Panc1 (cell line): Measurements from ENCODE around the gene CD3D. TPM values are rescaled to one million over a fixed set of nuclear protein-coding genes. Genes with fewer than 3 reads are reported as not detected.

ENCODE experiments used
- ATAC-seq: fragments of 200-7000 bp; cut with Tn5 transposase; 2 replicates; pipeline ENCODE4 v1.9.1; 2020; ENCODE audit warnings: mild to moderate bottlenecking, moderate library complexity
- BruUV-seq: library from RNA; stranded (reverse); fragments of 400-500 nt; replicated peaks from 2 replicates; lab custom pipeline; 2021; lab: Mats Ljungman, UMichigan
- CTCF ChIA-PET: fragments of 300-600 bp; sonication (Branson Sonifier 250); formaldehyde crosslinking; loops from one replicate; lab custom pipeline; 2022; ENCODE audit warnings: antibody characterized with exemption; lab: Charles Lee
- POLR2A ChIA-PET: fragments of 300-600 bp; sonication (Branson Sonifier 250); formaldehyde crosslinking; loops from one replicate; lab custom pipeline; 2022; ENCODE audit warnings: antibody characterized with exemption; lab: Charles Lee
- DNase-seq: peaks from one replicate; pipeline ENCODE4 v3.0.0-alpha.2; 2010; ENCODE audit warnings: low read depth, low spot score
- H3K27ac ChIP-seq: 2 replicates; pipeline ENCODE4 v1.5.1; 2011; ENCODE audit warnings: mild to moderate bottlenecking, low read length, inconsistent platforms
- H3K27me3 ChIP-seq: fragments of 200-500 bp; sonication (Bioruptor generic); 2 replicates; pipeline ENCODE4 v1.6.0; 2014; ENCODE audit warnings: low read length, inconsistent platforms; ENCODE audit not compliant: control insufficient read depth, insufficient read depth
- H3K36me3 ChIP-seq: fragments of 200-500 bp; sonication (Bioruptor generic); 2 replicates; pipeline ENCODE4 v1.5.1; 2014; ENCODE audit warnings: inconsistent platforms, mild to moderate bottlenecking, low read length, moderate library complexity; ENCODE audit not compliant: control insufficient read depth, insufficient read depth
- H3K4me1 ChIP-seq: 2 replicates; pipeline ENCODE4 v1.5.1; 2011; ENCODE audit warnings: inconsistent platforms, mild to moderate bottlenecking, low read length, moderate library complexity; ENCODE audit not compliant: control insufficient read depth, insufficient read depth
- H3K4me3 ChIP-seq, 2 experiments: 2 replicates each; pipeline ENCODE4 v1.5.1; 2011 to 2012; ENCODE audit warnings: low read depth in 2 of 2, low read length in 2 of 2, mild to moderate bottlenecking in 2 of 2, inconsistent platforms in 1 of 2, moderate library complexity in 1 of 2
- H3K9me3 ChIP-seq: fragments of 200-500 bp; sonication (Bioruptor generic); 2 replicates; pipeline ENCODE4 v1.5.1; 2014; ENCODE audit warnings: low read depth, mild to moderate bottlenecking, inconsistent platforms, low read length, moderate library complexity; ENCODE audit not compliant: control insufficient read depth, insufficient read depth
- POLR2AphosphoS5 ChIP-seq: IDR thresholded peaks from 2 replicates; pipeline ENCODE4 v1.6.1; 2012; ENCODE audit warnings: mild to moderate bottlenecking, low read depth, low read length, moderate library complexity
- REST ChIP-seq, 2 experiments: IDR thresholded peaks; 2 replicates each; pipeline ENCODE4 v1.6.1; 2011 to 2012; ENCODE audit warnings: low read depth in 2 of 2, control low read depth in 1 of 2, low read length in 1 of 2, mild to moderate bottlenecking in 1 of 2, moderate library complexity in 1 of 2; ENCODE audit not compliant: insufficient read depth in 1 of 2
- SIN3A ChIP-seq: IDR thresholded peaks from 2 replicates; pipeline ENCODE4 v1.6.1; 2012; ENCODE audit warnings: low read depth, mild to moderate bottlenecking, low read length, moderate library complexity, borderline replicate concordance; ENCODE audit not compliant: insufficient read depth
- TCF7L2 ChIP-seq: IDR thresholded peaks from 2 replicates; pipeline ENCODE4 v1.6.1; 2011; ENCODE audit warnings: mild to moderate bottlenecking, low read depth, low read length, inconsistent platforms
- in situ Hi-C: cut with HindIII; loops from 2 replicates; pipeline ENCODE4 v1.10.0; 2016; ENCODE audit warnings: low sequenced_read_pairs, low pct_unique_long_range_greater_than_20kb
- intact Hi-C: fragments of 100-400 bp; cut with micrococcal nuclease; formaldehyde crosslinking; loops from one replicate; pipeline ENCODE4 v1.10.0; 2022; ENCODE audit not compliant: unreplicated experiment
- total RNA-seq: library from RNA; stranded (reverse); gene quantifications from one replicate; pipeline ENCODE4 v1.2.1, GENCODE V29; 2021; ENCODE audit not compliant: unreplicated experiment
- TF ChIP-seq, protein P1 (sequence below): fragments of 450-650 bp; IDR thresholded peaks from 2 replicates; pipeline ENCODE4 v1.5.1; 2017; ENCODE audit warnings: mild to moderate bottlenecking

CD3D gene
- total RNA-seq, 1 experiment from 2014 or later: 0.39 TPM

DNA sequence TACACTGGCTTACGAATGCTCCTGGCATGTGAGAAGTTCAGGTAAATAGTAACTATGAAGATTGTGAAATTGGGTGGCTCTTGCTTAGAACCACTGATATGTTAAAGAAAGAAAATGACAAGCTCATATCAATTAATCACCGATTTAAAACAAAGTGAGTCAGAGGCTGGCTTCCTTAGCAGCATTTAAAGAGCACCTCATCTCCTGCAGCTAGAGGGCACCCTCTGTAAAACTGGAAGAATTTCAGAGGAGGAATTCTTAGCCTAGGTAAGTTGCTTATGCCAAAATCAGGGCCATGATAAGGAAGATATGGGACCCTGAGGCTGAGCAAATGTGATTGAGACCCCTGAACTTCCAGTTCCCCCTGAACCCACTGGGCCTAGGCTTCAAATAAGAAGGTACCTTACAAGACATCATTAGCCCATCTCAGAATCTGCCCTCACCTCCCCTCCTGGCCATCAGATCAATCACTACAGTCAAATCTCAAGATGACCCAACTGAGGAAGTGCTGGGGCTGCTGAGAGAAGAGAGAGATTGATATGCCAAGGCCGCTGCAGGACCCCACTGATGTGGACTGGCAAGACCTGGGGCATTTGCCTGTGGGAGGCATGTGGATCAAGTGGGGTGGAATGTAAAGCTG lies 46.6 kb downstream of the CD3D start:
- Histone ChIP-seq H3K9me3 (no peaks in the 10 kb centered on the region), H3K4me1 (0 out of 2 replicates have a peak, but pooled peaks cover 3% of the 10 kb centered on the region), H3K4me3 (no peak overlapping the region), H3K36me3 (no peaks in the 10 kb centered on the region), H3K27me3 (peaks cover 6% of the 10 kb centered on the region), H3K27ac (no peak overlapping the region)
- ATAC-seq (peak; percentile 62; the same call in 1 of the 2 replicates), DNase-seq (no peak)
- in situ Hi-C loops: no loop called here
- BruUV-seq: no TSS peak
- intact Hi-C loops: no loop called here
- ChIA-PET CTCF (interaction anchor here (0.6 to 1.2 kb wide), 3 partner anchors 22 to 136 kb away, joined by 3 to 5 read pairs (median 5); no protein-coding TSS in a partner anchor), POLR2A (no interaction called here)
- TF ChIP-seq SIN3A: no peak
- TF ChIP-seq, protein P1, sequence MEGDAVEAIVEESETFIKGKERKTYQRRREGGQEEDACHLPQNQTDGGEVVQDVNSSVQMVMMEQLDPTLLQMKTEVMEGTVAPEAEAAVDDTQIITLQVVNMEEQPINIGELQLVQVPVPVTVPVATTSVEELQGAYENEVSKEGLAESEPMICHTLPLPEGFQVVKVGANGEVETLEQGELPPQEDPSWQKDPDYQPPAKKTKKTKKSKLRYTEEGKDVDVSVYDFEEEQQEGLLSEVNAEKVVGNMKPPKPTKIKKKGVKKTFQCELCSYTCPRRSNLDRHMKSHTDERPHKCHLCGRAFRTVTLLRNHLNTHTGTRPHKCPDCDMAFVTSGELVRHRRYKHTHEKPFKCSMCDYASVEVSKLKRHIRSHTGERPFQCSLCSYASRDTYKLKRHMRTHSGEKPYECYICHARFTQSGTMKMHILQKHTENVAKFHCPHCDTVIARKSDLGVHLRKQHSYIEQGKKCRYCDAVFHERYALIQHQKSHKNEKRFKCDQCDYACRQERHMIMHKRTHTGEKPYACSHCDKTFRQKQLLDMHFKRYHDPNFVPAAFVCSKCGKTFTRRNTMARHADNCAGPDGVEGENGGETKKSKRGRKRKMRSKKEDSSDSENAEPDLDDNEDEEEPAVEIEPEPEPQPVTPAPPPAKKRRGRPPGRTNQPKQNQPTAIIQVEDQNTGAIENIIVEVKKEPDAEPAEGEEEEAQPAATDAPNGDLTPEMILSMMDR: peak; percentile 85

GRCh38 chr11:118295199-118295598 lies 47.3 kb downstream of the CD3D start:
- H3K27me3 ChIP-seq: peaks cover 6% of the 10 kb centered on the region
- H3K4me1 ChIP-seq: 0 out of 2 replicates have a peak, but pooled peaks cover 3% of the 10 kb centered on the region
- intact Hi-C loops (no loop called here), in situ Hi-C loops (no loop called here)
- ChIA-PET POLR2A (interaction anchor here (0.6 kb wide), 1 partner anchor 71 kb away, joined by 3 read pairs; no protein-coding TSS in a partner anchor), CTCF (interaction anchor here (0.6 to 1.2 kb wide), 3 partner anchors 23 to 136 kb away, joined by 3 to 5 read pairs (median 5); no protein-coding TSS in a partner anchor)
- no peak overlapping the region for H3K27ac ChIP-seq
- ATAC-seq: no peak
- no peak overlapping the region for H3K4me3 ChIP-seq
- TF ChIP-seq, protein P1: no peak
- no TSS peak for BruUV-seq
- no peaks in the 10 kb centered on the region for H3K36me3 ChIP-seq
- H3K9me3 ChIP-seq: no peaks in the 10 kb centered on the region
- no peak for DNase-seq

GRCh38 chr11:118294053-118294452 lies 48.5 kb downstream of the CD3D start:
- CTCF ChIA-PET: no interaction called here
- intact Hi-C loops (loop anchor here (5.0 kb wide), 1 partner anchor 142 kb away; the partner anchor contains the start of gene SCN4B), in situ Hi-C loops (no loop called here)
- ATAC-seq: no peak
- TF ChIP-seq TCF7L2 (no peak), SIN3A (no peak), POLR2AphosphoS5 (no peak), REST (IDR thresholded peaks at IDR 0.05; ENCODE audit: insufficient read depth in 1 of 2, low read depth in 2 of 2, low read length in 1 of 2) (no peak)
- TF ChIP-seq, protein P1: no peak
- Histone ChIP-seq H3K4me1 (0 out of 2 replicates have a peak, but pooled peaks cover 3% of the 10 kb centered on the region), H3K9me3 (no peaks in the 10 kb centered on the region), H3K4me3 (no peak overlapping the region), H3K27me3 (peaks cover 6% of the 10 kb centered on the region), H3K27ac (no peak overlapping the region), H3K36me3 (no peaks in the 10 kb centered on the region)
- no TSS peak for BruUV-seq
- DNase-seq: no peak
- POLR2A ChIA-PET: no interaction called here
